ENCODE data around the gene DYNC1H1. TPM values are rescaled to one million over a fixed set of nuclear protein-coding genes. Genes with fewer than 3 reads are reported as not detected.

The DYNC1H1 gene
- total RNA-seq, 2 donors from 2014 or later, result 171 to 219 TPM

GRCh38 chr14:102035914-102036313 is 71.5 kb downstream of the DYNC1H1 start:
- TF ChIP-seq CTCF (IDR thresholded peaks at IDR 0.05), result no peak
- peaks cover 13 to 79% of the 10 kb centered on the region in 2 donors for H3K36me3 ChIP-seq (replicated peaks in 1 of 2; ENCODE audit: insufficient read depth in 1 of 2, low read depth in 2 of 2)
- DNase-seq, result no peak
- no peaks in the 10 kb centered on the region for H3K9me3 ChIP-seq
- no peak for ATAC-seq
- no peak overlapping the region for H3K27ac ChIP-seq
- H3K4me1 ChIP-seq, result no peaks in the 10 kb centered on the region
- H3K4me3 ChIP-seq, result no peak overlapping the region
- H3K27me3 ChIP-seq, result no peaks in the 10 kb centered on the region
- 90 to 92% methylated on average over 9 of the region's 9 CpGs for WGBS, 2 donors
- intact Hi-C loops (cut with DNase I), result no loop called here

GRCh38 chr14:102037686-102038085 is 73.3 kb downstream of the DYNC1H1 start:
- H3K27me3 ChIP-seq, result no peaks in the 10 kb centered on the region
- ATAC-seq (no peak), DNase-seq (no peak)
- H3K36me3 ChIP-seq (replicated peaks in 1 of 2; ENCODE audit: insufficient read depth in 1 of 2, low read depth in 2 of 2), result peaks cover 30 to 83% of the 10 kb centered on the region in 2 donors
- 53 to 68% methylated on average over 1 of the region's 1 CpG for whole genome bisulfite sequencing, 2 donors
- intact Hi-C loops (cut with DNase I), result no loop called here
- no peaks in the 10 kb centered on the region for H3K9me3 ChIP-seq
- H3K27ac ChIP-seq, result no peak overlapping the region
- no peaks in the 10 kb centered on the region for H3K4me1 ChIP-seq
- TF ChIP-seq CTCF (IDR thresholded peaks at IDR 0.05) (no peak), POLR2A (IDR thresholded peaks at IDR 0.05) (no peak)
- H3K4me3 ChIP-seq, result no peak overlapping the region

- 92 to 93% methylated on average over 10 to 16 of the region's 16 CpGs for WGBS, 2 donors
- no peak overlapping the region for H3K27ac ChIP-seq
- H3K4me1 ChIP-seq, result no peaks in the 10 kb centered on the region
- H3K27me3 ChIP-seq, result no peaks in the 10 kb centered on the region
- peaks cover 38 to 81% of the 10 kb centered on the region in 2 donors for H3K36me3 ChIP-seq (replicated peaks in 1 of 2; ENCODE audit: insufficient read depth in 1 of 2, low read depth in 2 of 2)
- no peak for DNase-seq
- no peak for TF ChIP-seq POLR2A (IDR thresholded peaks at IDR 0.05)
- intact Hi-C loops (cut with DNase I), result no loop called here
- no peaks in the 10 kb centered on the region for H3K9me3 ChIP-seq
- no peak overlapping the region for H3K4me3 ChIP-seq
- ATAC-seq, result no peak
These were observed 74.8 kb downstream of the DYNC1H1 start for GRCh38 chr14:102039157-102039556.

- DNase-seq, result no peak
- H3K4me3 ChIP-seq, result no peak overlapping the region
- no peaks in the 10 kb centered on the region for H3K27me3 ChIP-seq
- intact Hi-C loops (cut with DNase I), result no loop called here
- H3K36me3 ChIP-seq (replicated peaks in 1 of 2; ENCODE audit: insufficient read depth in 1 of 2, low read depth in 2 of 2), result peaks cover 39 to 81% of the 10 kb centered on the region in 2 donors
- TF ChIP-seq POLR2A (IDR thresholded peaks at IDR 0.05), result no peak
- no peak for TF ChIP-seq CTCF (IDR thresholded peaks at IDR 0.05)
- ATAC-seq, result no peak
- H3K4me1 ChIP-seq, result no peaks in the 10 kb centered on the region
- WGBS, 2 donors, result 92 to 95% methylated on average over 13 of the region's 13 CpGs
- no peak overlapping the region for H3K27ac ChIP-seq
- H3K9me3 ChIP-seq, result no peaks in the 10 kb centered on the region
These were observed 75.8 kb downstream of the DYNC1H1 start for GRCh38 chr14:102040153-102040552.

GRCh38 chr14:102042699-102043098 is 78.3 kb downstream of the DYNC1H1 start:
- Histone ChIP-seq H3K4me3 (no peak overlapping the region), H3K27ac (no peak overlapping the region), H3K4me1 (peaks cover 11% of the 10 kb centered on the region), H3K36me3 (replicated peaks in 1 of 2; ENCODE audit: insufficient read depth in 1 of 2, low read depth in 2 of 2) (peaks cover 39 to 64% of the 10 kb centered on the region in 2 donors), H3K27me3 (no peaks in the 10 kb centered on the region), H3K9me3 (no peaks in the 10 kb centered on the region)
- intact Hi-C loops (cut with DNase I), result no loop called here
- TF ChIP-seq POLR2A (IDR thresholded peaks at IDR 0.05), result no peak
- TF ChIP-seq CTCF (IDR thresholded peaks at IDR 0.05), result no peak
- no peak for DNase-seq
- 85 to 90% methylated on average over 8 to 9 of the region's 9 CpGs for WGBS, 2 donors
- ATAC-seq, result no peak
